Measurements from ENCODE around the gene SLC22A1. TPM values are rescaled to one million over a fixed set of nuclear protein-coding genes. Genes with fewer than 3 reads are reported as not detected.
A peak's percentile ranks its signal among the peaks of the same experiment; 100 is the strongest.
"Not testable (repeated sequence)": the region's sequence is repeated elsewhere in the genome, so short reads cannot be mapped to it uniquely, and the experiment has no call there.

Gene SLC22A1
- total and polyA plus RNA-seq, 2 of the 13 experiments (the other 11 are each of a cell fraction or from before 2014, with no cell fraction given): 0.80 to 0.87 TPM

DNA sequence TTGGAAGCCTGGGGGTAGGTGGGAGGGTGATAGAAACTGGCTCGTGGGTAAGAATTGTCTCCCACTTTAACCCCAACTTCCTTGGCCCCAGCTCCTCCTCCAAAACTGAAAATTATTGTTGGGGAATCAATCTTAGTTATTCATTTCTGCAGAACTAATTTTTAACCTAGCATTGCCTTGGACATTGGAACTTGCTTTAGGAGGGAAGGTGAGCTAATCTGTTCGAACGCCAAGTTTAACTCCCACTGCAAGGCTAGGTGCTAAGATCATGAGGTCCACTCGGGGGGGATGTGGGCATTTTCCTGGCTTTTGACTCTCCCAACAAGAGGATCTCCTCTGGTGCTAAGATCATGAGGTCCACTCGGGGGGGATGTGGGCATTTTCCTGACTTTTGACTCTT lies 3.5 kb downstream of the SLC22A1 start (continued):
- TF ChIP-seq ZNF746 (CRISPR knock-in tag; IDR thresholded peaks at IDR 0.05): peak; percentile 57; the same call in 1 of the 2 replicates
- peak; percentile 83 for TF ChIP-seq GATAD2A (CRISPR knock-in tag; IDR thresholded peaks at IDR 0.05)
- peak; percentile 39; the same call in 1 of the 2 replicates for TF ChIP-seq ETV5 (CRISPR knock-in tag; IDR thresholded peaks at IDR 0.05; ENCODE audit: borderline replicate concordance)
- peak; percentile 8; the same call in 1 of the 2 replicates for TF ChIP-seq ZNF260 (CRISPR knock-in tag; IDR thresholded peaks at IDR 0.05; ENCODE audit: borderline replicate concordance, low read depth)
- peak; percentile 72; the same call in 1 of the 2 replicates for TF ChIP-seq TARDBP (CRISPR knock-in tag; IDR thresholded peaks at IDR 0.05)
- TF ChIP-seq, protein P1, sequence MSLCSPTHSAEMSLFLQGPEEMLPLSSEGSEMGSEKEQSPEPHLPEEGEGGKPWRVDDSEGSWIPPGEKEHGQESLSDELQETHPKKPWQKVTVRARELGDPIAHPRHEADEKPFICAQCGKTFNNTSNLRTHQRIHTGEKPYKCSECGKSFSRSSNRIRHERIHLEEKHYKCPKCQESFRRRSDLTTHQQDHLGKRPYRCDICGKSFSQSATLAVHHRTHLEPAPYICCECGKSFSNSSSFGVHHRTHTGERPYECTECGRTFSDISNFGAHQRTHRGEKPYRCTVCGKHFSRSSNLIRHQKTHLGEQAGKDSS (CRISPR knock-in tag; IDR thresholded peaks at IDR 0.05; ENCODE audit: borderline replicate concordance, low read depth): 0 out of 2 replicates have a peak, but pooled peaks have one; percentile 48
- TF ChIP-seq ZMYM4 (CRISPR knock-in tag; IDR thresholded peaks at IDR 0.05): peak; percentile 83
- TF ChIP-seq, protein P2, sequence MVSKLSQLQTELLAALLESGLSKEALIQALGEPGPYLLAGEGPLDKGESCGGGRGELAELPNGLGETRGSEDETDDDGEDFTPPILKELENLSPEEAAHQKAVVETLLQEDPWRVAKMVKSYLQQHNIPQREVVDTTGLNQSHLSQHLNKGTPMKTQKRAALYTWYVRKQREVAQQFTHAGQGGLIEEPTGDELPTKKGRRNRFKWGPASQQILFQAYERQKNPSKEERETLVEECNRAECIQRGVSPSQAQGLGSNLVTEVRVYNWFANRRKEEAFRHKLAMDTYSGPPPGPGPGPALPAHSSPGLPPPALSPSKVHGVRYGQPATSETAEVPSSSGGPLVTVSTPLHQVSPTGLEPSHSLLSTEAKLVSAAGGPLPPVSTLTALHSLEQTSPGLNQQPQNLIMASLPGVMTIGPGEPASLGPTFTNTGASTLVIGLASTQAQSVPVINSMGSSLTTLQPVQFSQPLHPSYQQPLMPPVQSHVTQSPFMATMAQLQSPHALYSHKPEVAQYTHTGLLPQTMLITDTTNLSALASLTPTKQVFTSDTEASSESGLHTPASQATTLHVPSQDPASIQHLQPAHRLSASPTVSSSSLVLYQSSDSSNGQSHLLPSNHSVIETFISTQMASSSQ (IDR thresholded peaks at IDR 0.05; ENCODE audit: low read depth): peak; percentile 79
- TF ChIP-seq, protein P2 (CRISPR knock-in tag; IDR thresholded peaks at IDR 0.05; ENCODE audit: borderline replicate concordance): peak; percentile 77; the same call in 1 of the 2 replicates
- TF ChIP-seq, protein P3, sequence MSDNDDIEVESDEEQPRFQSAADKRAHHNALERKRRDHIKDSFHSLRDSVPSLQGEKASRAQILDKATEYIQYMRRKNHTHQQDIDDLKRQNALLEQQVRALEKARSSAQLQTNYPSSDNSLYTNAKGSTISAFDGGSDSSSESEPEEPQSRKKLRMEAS (IDR thresholded peaks at IDR 0.05): peak; percentile 38; the same call in 1 of the 2 replicates
- TF ChIP-seq SALL1 (CRISPR knock-in tag; IDR thresholded peaks at IDR 0.05): peak; percentile 98
- TF ChIP-seq REPIN1 (CRISPR knock-in tag; IDR thresholded peaks at IDR 0.05; ENCODE audit: borderline replicate concordance, low read depth): peak; percentile 80; the same call in 1 of the 2 replicates
- TF ChIP-seq SOX5 (CRISPR knock-in tag; IDR thresholded peaks at IDR 0.05; ENCODE audit: borderline replicate concordance): peak; percentile 75; the same call in 1 of the 2 replicates
- 0 out of 2 replicates have a peak, but pooled peaks have one; percentile 27 for TF ChIP-seq NR2F6 (IDR thresholded peaks at IDR 0.05)
- peak; percentile 56; the same call in 1 of the 2 replicates for TF ChIP-seq NR2F6 (CRISPR knock-in tag; IDR thresholded peaks at IDR 0.05)
- TF ChIP-seq, protein P4, sequence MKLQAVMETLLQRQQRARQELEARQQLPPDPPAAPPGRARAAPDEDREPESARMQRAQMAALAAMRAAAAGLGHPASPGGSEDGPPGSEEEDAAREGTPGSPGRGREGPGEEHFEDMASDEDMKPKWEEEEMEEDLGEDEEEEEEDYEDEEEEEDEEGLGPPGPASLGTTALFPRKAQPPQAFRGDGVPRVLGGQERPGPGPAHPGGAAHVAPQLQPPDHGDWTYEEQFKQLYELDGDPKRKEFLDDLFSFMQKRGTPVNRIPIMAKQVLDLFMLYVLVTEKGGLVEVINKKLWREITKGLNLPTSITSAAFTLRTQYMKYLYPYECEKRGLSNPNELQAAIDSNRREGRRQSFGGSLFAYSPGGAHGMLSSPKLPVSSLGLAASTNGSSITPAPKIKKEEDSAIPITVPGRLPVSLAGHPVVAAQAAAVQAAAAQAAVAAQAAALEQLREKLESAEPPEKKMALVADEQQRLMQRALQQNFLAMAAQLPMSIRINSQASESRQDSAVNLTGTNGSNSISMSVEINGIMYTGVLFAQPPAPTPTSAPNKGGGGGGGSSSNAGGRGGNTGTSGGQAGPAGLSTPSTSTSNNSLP (IDR thresholded peaks at IDR 0.05; ENCODE audit: low read depth, low read length): 0 out of 2 replicates have a peak, but pooled peaks have one; percentile 27
- peak; percentile 27; the same call in 1 of the 2 replicates for TF ChIP-seq RFXAP (CRISPR knock-in tag; IDR thresholded peaks at IDR 0.05; ENCODE audit: borderline replicate concordance)
- TF ChIP-seq TOPORS (CRISPR knock-in tag; IDR thresholded peaks at IDR 0.05): peak; percentile 59; the same call in 1 of the 2 replicates
- TF ChIP-seq, protein P5, sequence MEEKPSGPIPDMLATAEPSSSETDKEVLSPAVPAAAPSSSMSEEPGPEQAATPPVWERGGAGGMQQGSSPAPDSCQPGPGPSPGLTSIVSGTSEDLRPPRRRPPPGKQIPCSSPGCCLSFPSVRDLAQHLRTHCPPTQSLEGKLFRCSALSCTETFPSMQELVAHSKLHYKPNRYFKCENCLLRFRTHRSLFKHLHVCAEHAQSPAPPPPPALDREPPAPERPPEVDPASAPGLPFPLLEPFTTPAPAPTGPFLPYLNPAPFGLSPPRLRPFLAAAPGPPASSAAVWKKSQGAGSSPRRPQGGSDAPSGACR (CRISPR knock-in tag; IDR thresholded peaks at IDR 0.05): peak; percentile 66; the same call in 1 of the 2 replicates
- TF ChIP-seq MIXL1 (CRISPR knock-in tag; IDR thresholded peaks at IDR 0.05): peak; percentile 89
- TF ChIP-seq HDAC1 (CRISPR knock-in tag; IDR thresholded peaks at IDR 0.05): 0 out of 2 replicates have a peak, but pooled peaks have one; percentile 51
- TF ChIP-seq ZNF232 (CRISPR knock-in tag; IDR thresholded peaks at IDR 0.05; ENCODE audit: borderline replicate concordance): peak; percentile 58; the same call in 1 of the 2 replicates
- not testable (repeated sequence) for TF ChIP-seq TCF12 (IDR thresholded peaks at IDR 0.05)
- peak; percentile 53; the same call in 1 of the 2 replicates for TF ChIP-seq TCF12 (CRISPR knock-in tag; IDR thresholded peaks at IDR 0.05)

All from HepG2 (cell line).